K562 (cell line): Measurements from ENCODE around the gene RNF187. TPM values are rescaled to one million over a fixed set of nuclear protein-coding genes. Genes with fewer than 3 reads are reported as not detected.

Experiments
- ARNT ChIP-seq, 2 experiments: fragments of 450-650 bp; IDR thresholded peaks; 2 replicates each; pipeline ENCODE4 v1.6.1; 2016; ENCODE audit warnings: mild to moderate bottlenecking in 1 of 2
- EGR1 ChIP-seq: fragments of 450-650 bp; conservative IDR thresholded peaks from 2 replicates; pipeline ENCODE4 v1.6.1; 2017; ENCODE audit warnings: mild to moderate bottlenecking
- GABPA ChIP-seq: fragments of 200-800 bp; sonication (Bioruptor generic); conservative IDR thresholded peaks from 2 replicates; pipeline ENCODE4 v1.6.1; 2016; ENCODE audit warnings: low read depth, missing genetic modification characterization, missing compliant biosample characterization
- GATAD2B ChIP-seq: fragments of 450-650 bp; IDR thresholded peaks from 2 replicates; pipeline ENCODE4 v1.6.1; 2017; ENCODE audit warnings: mild to moderate bottlenecking, borderline replicate concordance
- LEF1 ChIP-seq: fragments of 450-650 bp; IDR thresholded peaks from 2 replicates; pipeline ENCODE4 v1.6.1; 2016; ENCODE audit warnings: mild to moderate bottlenecking
- TOE1 ChIP-seq, 2 experiments: fragments of 450-650 bp in 1 of 2; sonication (generic) in 1 of 2; formaldehyde crosslinking in 1 of 2; IDR thresholded peaks; 2 replicates each; pipeline versions ENCODE4 v1.7.1 to v1.8.0; 2016 to 2022; ENCODE audit warnings: borderline replicate concordance in 2 of 2, mild to moderate bottlenecking in 2 of 2, antibody characterized with exemption in 1 of 2, inconsistent platforms in 1 of 2, low read depth in 1 of 2, missing genetic modification reagents in 1 of 2, moderate library complexity in 1 of 2
- TSHZ1 ChIP-seq: fragments of 250-450 bp; sonication (Bioruptor Pico); IDR thresholded peaks from 2 replicates; pipeline ENCODE4 v1.4.0; 2020; ENCODE audit warnings: mild to moderate bottlenecking, moderate library complexity
- ZNF384 ChIP-seq: IDR thresholded peaks from 2 replicates; pipeline ENCODE4 v1.6.1; 2012; ENCODE audit warnings: low read depth, low read length, improper control_type of control experiment
- ZNF444 ChIP-seq: fragments of 250-450 bp; sonication (Bioruptor Pico); IDR thresholded peaks from 2 replicates; pipeline ENCODE4 v1.4.0; 2020; ENCODE audit warnings: mild to moderate bottlenecking, moderate library complexity
- ZZZ3 ChIP-seq: fragments of 450-650 bp; IDR thresholded peaks from 2 replicates; pipeline ENCODE4 v1.6.1; 2016; ENCODE audit warnings: antibody characterized with exemption, mild to moderate bottlenecking, moderate library complexity
- polyA plus RNA-seq, 8 experiments: library from polyadenylated mRNA; depleted of rRNA in 4 of 8; stranded (reverse) in 5 of 8; unstranded in 3 of 8; fragments of >200 nt; fragmentation: Nextera tagmentation in 2 of 8; fragmentation: Illumina TruSeq in 1 of 8; extraction: Ambion mirVana in 2 of 8; extraction: Trizol in 1 of 8; gene quantifications; 2 replicates each; pipeline versions ENCODE4 v1.2.1 to v1.2.3, GENCODE V29; 2011 to 2014; ENCODE audit warnings: inconsistent platforms in 1 of 8, missing spikeins in 1 of 8
- total RNA-seq, 7 experiments: library from RNA; depleted of rRNA in 6 of 7; stranded (reverse); fragments of >200 nt in 6 of 7; fragmentation: Illumina TruSeq in 2 of 7; extraction: Trizol in 2 of 7; gene quantifications; 2 replicates each; pipeline versions ENCODE4 v1.2.1 to v1.2.3, GENCODE V29; 2011 to 2021; ENCODE audit warnings: low replicate concordance in 1 of 7
- TF ChIP-seq, protein P1 (sequence below): fragments of 250-450 bp; sonication (Bioruptor Pico); IDR thresholded peaks from 2 replicates; pipeline ENCODE4 v1.5.0; 2021
- TF ChIP-seq, protein P2 (sequence below): fragments of 450-650 bp; formaldehyde crosslinking; IDR thresholded peaks from 2 replicates; pipeline ENCODE4 v1.4.0; 2022; ENCODE audit warnings: missing genetic modification characterization
- TF ChIP-seq, protein P3 (sequence below), 3 experiments: IDR thresholded peaks in 2 of 3; conservative IDR thresholded peaks in 1 of 3; 2 replicates each; pipeline ENCODE4 v1.5.1; 2011 to 2012; ENCODE audit warnings: low read length in 3 of 3, mild to moderate bottlenecking in 3 of 3, control low read depth in 2 of 3, improper control_type of control experiment in 1 of 3, inconsistent platforms in 1 of 3, low read depth in 1 of 3, mixed read lengths in 1 of 3, moderate library complexity in 1 of 3; ENCODE audit not compliant: insufficient read depth in 2 of 3
- TF ChIP-seq, protein P4 (sequence below): fragments of 250-450 bp; sonication (Bioruptor Pico); IDR thresholded peaks from 2 replicates; pipeline ENCODE4 v1.5.0; 2020; ENCODE audit warnings: mild to moderate bottlenecking
- TF ChIP-seq, protein P5 (sequence below), 2 experiments: fragments of 450-650 bp in 1 of 2; sonication (generic) in 1 of 2; formaldehyde crosslinking in 1 of 2; IDR thresholded peaks in 1 of 2; conservative IDR thresholded peaks in 1 of 2; 2 replicates each; pipeline versions ENCODE4 v1.6.1 to v1.8.1; 2016 to 2023; ENCODE audit warnings: mild to moderate bottlenecking in 2 of 2, moderate library complexity in 2 of 2, inconsistent platforms in 1 of 2, missing genetic modification reagents in 1 of 2

RNF187 gene
- total and polyA plus RNA-seq, 9 of the 15 experiments (the other 6 are each of a cell fraction or from before 2014, with no cell fraction given): 2.3 to 119 (median 41.9) TPM

GRCh38 chr1:228487336-228488124 lies at the start of gene RNF187 (continued):
- TF ChIP-seq, protein P1, sequence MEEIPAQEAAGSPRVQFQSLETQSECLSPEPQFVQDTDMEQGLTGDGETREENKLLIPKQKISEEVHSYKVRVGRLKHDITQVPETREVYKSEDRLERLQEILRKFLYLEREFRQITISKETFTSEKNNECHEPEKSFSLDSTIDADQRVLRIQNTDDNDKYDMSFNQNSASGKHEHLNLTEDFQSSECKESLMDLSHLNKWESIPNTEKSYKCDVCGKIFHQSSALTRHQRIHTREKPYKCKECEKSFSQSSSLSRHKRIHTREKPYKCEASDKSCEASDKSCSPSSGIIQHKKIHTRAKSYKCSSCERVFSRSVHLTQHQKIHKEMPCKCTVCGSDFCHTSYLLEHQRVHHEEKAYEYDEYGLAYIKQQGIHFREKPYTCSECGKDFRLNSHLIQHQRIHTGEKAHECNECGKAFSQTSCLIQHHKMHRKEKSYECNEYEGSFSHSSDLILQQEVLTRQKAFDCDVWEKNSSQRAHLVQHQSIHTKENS: no peak
- TF ChIP-seq, protein P2, sequence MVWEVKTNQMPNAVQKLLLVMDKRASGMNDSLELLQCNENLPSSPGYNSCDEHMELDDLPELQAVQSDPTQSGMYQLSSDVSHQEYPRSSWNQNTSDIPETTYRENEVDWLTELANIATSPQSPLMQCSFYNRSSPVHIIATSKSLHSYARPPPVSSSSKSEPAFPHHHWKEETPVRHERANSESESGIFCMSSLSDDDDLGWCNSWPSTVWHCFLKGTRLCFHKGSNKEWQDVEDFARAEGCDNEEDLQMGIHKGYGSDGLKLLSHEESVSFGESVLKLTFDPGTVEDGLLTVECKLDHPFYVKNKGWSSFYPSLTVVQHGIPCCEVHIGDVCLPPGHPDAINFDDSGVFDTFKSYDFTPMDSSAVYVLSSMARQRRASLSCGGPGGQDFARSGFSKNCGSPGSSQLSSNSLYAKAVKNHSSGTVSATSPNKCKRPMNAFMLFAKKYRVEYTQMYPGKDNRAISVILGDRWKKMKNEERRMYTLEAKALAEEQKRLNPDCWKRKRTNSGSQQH (CRISPR knock-in tag): no peak
- TF ChIP-seq, protein P3, sequence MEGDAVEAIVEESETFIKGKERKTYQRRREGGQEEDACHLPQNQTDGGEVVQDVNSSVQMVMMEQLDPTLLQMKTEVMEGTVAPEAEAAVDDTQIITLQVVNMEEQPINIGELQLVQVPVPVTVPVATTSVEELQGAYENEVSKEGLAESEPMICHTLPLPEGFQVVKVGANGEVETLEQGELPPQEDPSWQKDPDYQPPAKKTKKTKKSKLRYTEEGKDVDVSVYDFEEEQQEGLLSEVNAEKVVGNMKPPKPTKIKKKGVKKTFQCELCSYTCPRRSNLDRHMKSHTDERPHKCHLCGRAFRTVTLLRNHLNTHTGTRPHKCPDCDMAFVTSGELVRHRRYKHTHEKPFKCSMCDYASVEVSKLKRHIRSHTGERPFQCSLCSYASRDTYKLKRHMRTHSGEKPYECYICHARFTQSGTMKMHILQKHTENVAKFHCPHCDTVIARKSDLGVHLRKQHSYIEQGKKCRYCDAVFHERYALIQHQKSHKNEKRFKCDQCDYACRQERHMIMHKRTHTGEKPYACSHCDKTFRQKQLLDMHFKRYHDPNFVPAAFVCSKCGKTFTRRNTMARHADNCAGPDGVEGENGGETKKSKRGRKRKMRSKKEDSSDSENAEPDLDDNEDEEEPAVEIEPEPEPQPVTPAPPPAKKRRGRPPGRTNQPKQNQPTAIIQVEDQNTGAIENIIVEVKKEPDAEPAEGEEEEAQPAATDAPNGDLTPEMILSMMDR (IDR thresholded peaks at IDR 0.05 in 2 of 3, conservative IDR thresholded peaks at IDR 0.05 in 1 of 3; ENCODE audit: insufficient read depth in 2 of 3, low read depth in 1 of 3, low read length in 3 of 3): no peak
- TF ChIP-seq LEF1: no peak
- TF ChIP-seq ZNF444 (CRISPR knock-in tag): no peak
- TF ChIP-seq GATAD2B: peak; percentile 88; the same call in 1 of the 2 replicates
- no peak for TF ChIP-seq ARNT (IDR thresholded peaks at IDR 0.05)
- TF ChIP-seq TSHZ1 (CRISPR knock-in tag): no peak
- no peak for TF ChIP-seq ZNF384
- TF ChIP-seq, protein P4, sequence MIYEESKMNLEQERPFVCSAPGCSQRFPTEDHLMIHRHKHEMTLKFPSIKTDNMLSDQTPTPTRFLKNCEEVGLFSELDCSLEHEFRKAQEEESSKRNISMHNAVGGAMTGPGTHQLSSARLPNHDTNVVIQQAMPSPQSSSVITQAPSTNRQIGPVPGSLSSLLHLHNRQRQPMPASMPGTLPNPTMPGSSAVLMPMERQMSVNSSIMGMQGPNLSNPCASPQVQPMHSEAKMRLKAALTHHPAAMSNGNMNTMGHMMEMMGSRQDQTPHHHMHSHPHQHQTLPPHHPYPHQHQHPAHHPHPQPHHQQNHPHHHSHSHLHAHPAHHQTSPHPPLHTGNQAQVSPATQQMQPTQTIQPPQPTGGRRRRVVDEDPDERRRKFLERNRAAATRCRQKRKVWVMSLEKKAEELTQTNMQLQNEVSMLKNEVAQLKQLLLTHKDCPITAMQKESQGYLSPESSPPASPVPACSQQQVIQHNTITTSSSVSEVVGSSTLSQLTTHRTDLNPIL (CRISPR knock-in tag): no peak
- peak; percentile 29; the same call in 1 of the 2 replicates for TF ChIP-seq EGR1
- TF ChIP-seq TOE1 (IDR thresholded peaks at IDR 0.05; ENCODE audit: borderline replicate concordance): no peak
- TF ChIP-seq TOE1 (CRISPR knock-in tag; IDR thresholded peaks at IDR 0.05; ENCODE audit: borderline replicate concordance, low read depth): no peak
- peak; percentile 24 for TF ChIP-seq GABPA (tag)
- TF ChIP-seq ZZZ3: no peak
- TF ChIP-seq, protein P5, sequence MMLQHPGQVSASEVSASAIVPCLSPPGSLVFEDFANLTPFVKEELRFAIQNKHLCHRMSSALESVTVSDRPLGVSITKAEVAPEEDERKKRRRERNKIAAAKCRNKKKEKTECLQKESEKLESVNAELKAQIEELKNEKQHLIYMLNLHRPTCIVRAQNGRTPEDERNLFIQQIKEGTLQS (IDR thresholded peaks at IDR 0.05): no peak
- TF ChIP-seq, protein P5 (CRISPR knock-in tag; conservative IDR thresholded peaks at IDR 0.05): no peak
